Progenitor cell of endocrine pancreas (in vitro differentiated cells): ENCODE measurements around the gene ATF6. TPM values are rescaled to one million over a fixed set of nuclear protein-coding genes. Genes with fewer than 3 reads are reported as not detected.

Source experiments
- DNase-seq: peaks from one replicate; pipeline ENCODE4 v3.0.0; 2021; ENCODE audit warnings: low spot score; ENCODE audit not compliant: unreplicated experiment
- H3K27ac Mint-ChIP-seq: 2 replicates; pipeline ENCODE4 v1.8.0; 2021; ENCODE audit warnings: mild to moderate bottlenecking, moderate library complexity, mixed read lengths
- H3K27me3 Mint-ChIP-seq: 2 replicates; pipeline ENCODE4 v1.8.0; 2021; ENCODE audit warnings: mixed read lengths
- H3K36me3 Mint-ChIP-seq: 2 replicates; pipeline ENCODE4 v1.8.0; 2022; ENCODE audit warnings: mixed read lengths; ENCODE audit not compliant: insufficient read depth
- H3K4me1 Mint-ChIP-seq: 2 replicates; pipeline ENCODE4 v1.8.0; 2021; ENCODE audit warnings: low read depth, mixed read lengths
- H3K4me3 Mint-ChIP-seq: 2 replicates; pipeline ENCODE4 v1.8.0; 2021; ENCODE audit warnings: low read depth, mild to moderate bottlenecking, moderate library complexity, mixed read lengths
- H3K9me3 Mint-ChIP-seq: 2 replicates; pipeline ENCODE4 v1.8.0; 2021; ENCODE audit warnings: low read depth, mixed read lengths
- total RNA-seq: library from RNA; stranded (reverse); gene quantifications from 2 replicates; pipeline ENCODE4 v1.2.1, GENCODE V29; 2021
- TF ChIP-seq, protein P1 (sequence below): fragments of 200-600 bp; sonication (generic); IDR thresholded peaks from one replicate; pipeline ENCODE4 v1.5.0; 2021; ENCODE audit warnings: antibody characterized with exemption, mild to moderate bottlenecking; ENCODE audit not compliant: unreplicated experiment

ATF6 gene
- total RNA-seq, 1 donor from 2014 or later: 20.4 TPM

DNA sequence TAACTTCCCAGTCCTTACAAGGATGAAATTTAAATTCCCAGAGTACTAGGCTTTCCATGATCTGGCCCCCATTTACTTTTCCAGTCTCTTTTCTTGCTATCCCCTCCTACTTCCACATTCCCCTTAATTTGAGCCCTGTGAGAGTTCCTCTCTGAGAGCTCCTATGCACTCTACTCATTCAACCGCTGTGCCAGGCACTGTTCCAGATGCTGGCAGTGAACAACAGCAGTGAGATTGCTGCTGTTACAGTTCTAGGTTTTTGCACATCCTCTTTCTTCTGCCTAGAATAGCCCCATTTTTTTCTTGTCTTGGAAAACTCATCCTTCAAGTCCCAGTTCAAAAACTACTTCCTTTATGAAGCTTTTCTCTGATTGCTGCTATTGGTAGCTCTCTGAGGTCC lies 18.8 kb downstream of the ATF6 start:
- peaks cover 11% of the 10 kb centered on the region for H3K36me3 Mint-ChIP-seq
- no peaks in the 10 kb centered on the region for H3K4me1 Mint-ChIP-seq
- H3K9me3 Mint-ChIP-seq: no peaks in the 10 kb centered on the region
- H3K4me3 Mint-ChIP-seq: no peak overlapping the region
- H3K27ac Mint-ChIP-seq: no peak overlapping the region
- TF ChIP-seq, protein P1, sequence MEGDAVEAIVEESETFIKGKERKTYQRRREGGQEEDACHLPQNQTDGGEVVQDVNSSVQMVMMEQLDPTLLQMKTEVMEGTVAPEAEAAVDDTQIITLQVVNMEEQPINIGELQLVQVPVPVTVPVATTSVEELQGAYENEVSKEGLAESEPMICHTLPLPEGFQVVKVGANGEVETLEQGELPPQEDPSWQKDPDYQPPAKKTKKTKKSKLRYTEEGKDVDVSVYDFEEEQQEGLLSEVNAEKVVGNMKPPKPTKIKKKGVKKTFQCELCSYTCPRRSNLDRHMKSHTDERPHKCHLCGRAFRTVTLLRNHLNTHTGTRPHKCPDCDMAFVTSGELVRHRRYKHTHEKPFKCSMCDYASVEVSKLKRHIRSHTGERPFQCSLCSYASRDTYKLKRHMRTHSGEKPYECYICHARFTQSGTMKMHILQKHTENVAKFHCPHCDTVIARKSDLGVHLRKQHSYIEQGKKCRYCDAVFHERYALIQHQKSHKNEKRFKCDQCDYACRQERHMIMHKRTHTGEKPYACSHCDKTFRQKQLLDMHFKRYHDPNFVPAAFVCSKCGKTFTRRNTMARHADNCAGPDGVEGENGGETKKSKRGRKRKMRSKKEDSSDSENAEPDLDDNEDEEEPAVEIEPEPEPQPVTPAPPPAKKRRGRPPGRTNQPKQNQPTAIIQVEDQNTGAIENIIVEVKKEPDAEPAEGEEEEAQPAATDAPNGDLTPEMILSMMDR: no peak
- H3K27me3 Mint-ChIP-seq: no peaks in the 10 kb centered on the region
- DNase-seq: no peak

DNA sequence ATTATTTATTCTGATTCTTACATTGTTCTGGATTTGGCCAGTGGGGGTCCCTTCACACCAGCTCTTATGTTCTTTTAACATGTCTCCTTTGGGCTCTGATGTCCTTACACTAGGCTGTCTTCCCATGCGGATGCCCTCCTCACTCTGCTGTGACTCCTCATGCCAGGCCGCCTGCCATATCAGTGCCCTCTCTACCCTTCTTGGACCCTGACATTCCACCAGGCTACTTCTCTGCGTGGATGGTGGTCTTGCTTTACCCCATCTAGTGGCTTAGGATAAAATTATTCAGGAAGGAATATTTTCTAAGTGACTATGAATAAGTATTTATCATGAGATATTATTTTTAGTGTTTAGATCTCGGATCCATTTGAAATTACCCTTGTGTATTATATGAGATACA lies 21.2 kb downstream of the ATF6 start:
- Mint-ChIP-seq H3K27ac (no peak overlapping the region), H3K27me3 (no peaks in the 10 kb centered on the region), H3K9me3 (no peaks in the 10 kb centered on the region), H3K36me3 (peaks cover 11% of the 10 kb centered on the region), H3K4me3 (no peak overlapping the region), H3K4me1 (no peaks in the 10 kb centered on the region)
- no peak for DNase-seq
- TF ChIP-seq, protein P1: no peak

DNA sequence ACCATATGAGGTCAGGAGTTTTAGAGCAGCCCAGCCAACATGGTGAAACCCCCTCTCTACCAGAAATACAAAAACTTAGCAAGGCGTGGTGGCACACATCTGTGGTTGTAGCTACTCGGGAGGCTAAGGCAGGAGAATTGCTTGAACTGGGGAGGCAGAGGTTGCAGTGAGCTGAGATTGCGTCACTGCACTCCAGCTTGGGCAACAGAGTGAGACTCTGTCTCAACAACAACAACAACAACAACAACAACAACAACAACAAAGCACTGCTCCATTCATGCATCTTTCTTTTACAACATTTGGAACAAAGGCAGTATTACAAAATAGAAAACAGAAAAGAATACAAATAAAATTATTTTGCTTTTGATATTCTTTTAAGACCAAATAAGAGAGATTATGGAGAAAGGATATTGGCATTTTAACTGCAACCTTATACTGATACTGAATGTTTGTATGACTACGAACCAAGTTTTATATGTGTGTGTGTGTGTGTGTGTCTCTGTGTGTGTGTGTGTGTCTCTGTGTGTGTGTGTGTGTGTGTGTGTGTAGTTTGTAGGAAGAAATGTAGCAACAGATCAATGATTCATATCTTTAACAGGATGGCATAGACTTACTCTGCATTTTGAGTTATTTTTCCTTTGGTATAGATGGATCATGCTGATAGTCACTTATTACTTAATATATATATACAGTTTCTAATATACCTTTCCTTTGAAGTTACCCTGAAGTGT lies 24.6 kb downstream of the ATF6 start:
- Mint-ChIP-seq H3K27ac (no peak overlapping the region), H3K27me3 (no peaks in the 10 kb centered on the region), H3K4me3 (no peak overlapping the region), H3K4me1 (no peaks in the 10 kb centered on the region), H3K9me3 (no peaks in the 10 kb centered on the region), H3K36me3 (peaks cover 19% of the 10 kb centered on the region)
- no peak for DNase-seq
- TF ChIP-seq, protein P1: no peak

DNA sequence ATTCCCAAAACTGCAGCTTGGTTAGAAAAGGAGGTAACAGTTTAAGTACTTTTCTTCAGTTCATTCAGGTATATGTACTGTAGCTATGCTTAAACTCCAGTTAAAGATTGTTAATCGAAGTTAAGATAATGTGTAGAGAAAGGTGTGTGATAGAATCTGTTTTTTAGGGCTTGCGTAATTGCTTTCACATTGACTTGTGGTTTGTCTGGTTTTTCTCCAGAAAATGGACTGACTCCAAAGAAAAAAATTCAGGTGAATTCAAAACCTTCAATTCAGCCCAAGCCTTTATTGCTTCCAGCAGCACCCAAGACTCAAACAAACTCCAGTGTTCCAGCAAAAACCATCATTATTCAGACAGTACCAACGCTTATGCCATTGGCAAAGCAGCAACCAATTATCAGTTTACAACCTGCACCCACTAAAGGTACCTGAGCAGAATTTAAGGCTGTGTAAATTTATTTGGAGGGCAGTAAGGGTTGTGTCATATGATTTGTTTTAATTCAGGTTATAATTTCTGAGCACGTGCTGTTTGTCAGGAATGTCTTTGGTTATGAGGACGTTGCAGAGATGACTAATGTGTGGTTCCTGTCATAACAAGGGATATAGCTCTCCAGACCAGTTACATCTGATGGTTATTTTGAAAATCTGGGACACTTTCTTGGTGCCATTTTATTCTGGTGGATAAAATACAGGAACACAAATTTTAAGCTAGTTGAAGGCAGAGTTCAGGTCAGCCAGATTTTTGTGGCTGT lies 26.0 kb downstream of the ATF6 start:
- Mint-ChIP-seq H3K4me1 (no peaks in the 10 kb centered on the region), H3K9me3 (no peaks in the 10 kb centered on the region), H3K27ac (no peak overlapping the region), H3K4me3 (no peak overlapping the region), H3K36me3 (peaks cover 13% of the 10 kb centered on the region), H3K27me3 (no peaks in the 10 kb centered on the region)
- no peak for DNase-seq
- TF ChIP-seq, protein P1: no peak

DNA sequence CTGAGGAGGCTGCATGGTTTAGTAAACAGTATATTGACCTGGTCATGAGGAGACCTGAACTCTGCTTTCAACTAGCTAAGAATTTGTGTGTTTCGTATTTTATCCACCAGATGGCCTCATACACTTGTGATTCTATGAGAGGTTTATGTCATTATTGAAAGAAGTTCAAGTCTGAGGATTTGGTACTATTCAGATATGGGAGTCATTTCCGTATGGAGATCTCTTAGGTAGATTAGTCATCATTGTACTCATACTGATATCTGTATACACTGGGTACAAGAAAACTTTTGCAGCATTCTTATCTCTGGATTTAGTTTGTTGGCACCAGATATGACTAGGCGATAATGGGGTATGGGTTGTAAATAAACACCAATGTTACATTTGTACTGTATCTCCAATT lies 26.6 kb downstream of the ATF6 start:
- Mint-ChIP-seq H3K9me3 (no peaks in the 10 kb centered on the region), H3K27ac (no peak overlapping the region), H3K36me3 (peaks cover 11% of the 10 kb centered on the region), H3K4me3 (no peak overlapping the region), H3K27me3 (no peaks in the 10 kb centered on the region), H3K4me1 (no peaks in the 10 kb centered on the region)
- no peak for DNase-seq
- TF ChIP-seq, protein P1: peak; percentile 66
